ENCODE measurements around the gene SLFNL1.

Gene SLFNL1

DNA sequence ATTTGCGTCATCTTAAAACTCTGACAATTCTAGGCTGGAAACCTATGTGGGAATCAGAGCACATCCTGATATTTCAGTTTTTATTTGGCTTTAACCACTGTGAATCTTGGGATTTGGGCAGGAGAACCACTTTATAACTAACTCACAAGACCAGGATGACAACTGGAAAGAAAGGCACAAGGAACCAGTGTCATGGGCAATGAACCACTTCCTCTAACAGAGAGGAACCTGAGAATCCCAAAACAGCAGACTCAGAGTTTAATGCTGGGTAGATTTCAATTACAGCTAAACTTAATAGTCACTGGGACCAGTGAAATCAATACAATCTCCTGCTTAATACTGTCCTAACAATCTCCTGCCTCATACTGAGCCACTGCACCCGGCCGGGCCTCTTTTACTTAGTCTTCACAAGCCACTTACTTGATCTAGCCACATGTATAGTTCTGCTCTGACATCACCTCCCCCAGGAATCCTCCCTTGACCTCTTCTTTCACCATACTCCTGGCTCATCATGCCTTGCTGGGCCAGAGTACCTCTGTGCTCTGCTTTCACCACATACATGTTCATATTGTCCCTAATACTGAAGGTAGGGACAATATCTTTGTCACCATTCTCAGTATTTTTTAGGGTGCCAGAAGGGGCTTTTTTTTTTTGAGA lies 20.2 kb upstream of the SLFNL1 start:
- no peak overlapping the region for H3K4me2 ChIP-seq (ENCODE audit: low read length, poor library complexity, severe bottlenecking)
- H3K4ac ChIP-seq (ENCODE audit: low read depth in 1 of 2, low read length in 2 of 2) = no peak overlapping the region
- no peak overlapping the region for H3K27ac ChIP-seq (ENCODE audit: low read length, poor library complexity, severe bottlenecking)
- H2BK15ac ChIP-seq (ENCODE audit: low read depth, poor library complexity, severe bottlenecking) = no peak overlapping the region
- no peaks in the 10 kb centered on the region for H3K9me3 ChIP-seq (ENCODE audit: control insufficient read depth, low read length)
- no peak overlapping the region for H2AK5ac ChIP-seq (ENCODE audit: low read length, severe bottlenecking)
- no peak overlapping the region for H2AFZ ChIP-seq (ENCODE audit: low read depth, low read length)
- H3K79me1 ChIP-seq (replicated peaks; ENCODE audit: low read length, poor library complexity, severe bottlenecking) = no peaks in the 10 kb centered on the region
- H4K91ac ChIP-seq (ENCODE audit: low read length) = no peak overlapping the region
- no peak overlapping the region for H2BK5ac ChIP-seq (ENCODE audit: low read depth, low read length, poor library complexity, severe bottlenecking)
- H3K4me1 ChIP-seq (ENCODE audit: control insufficient read depth, insufficient read depth, low read depth, low read length) = peaks cover 4% of the 10 kb centered on the region
- no peak overlapping the region for H2BK120ac ChIP-seq (ENCODE audit: low read depth, low read length)
- H3K23ac ChIP-seq (ENCODE audit: low read length in 2 of 2) = no peak overlapping the region
- H3K18ac ChIP-seq (ENCODE audit: low read depth in 1 of 2, low read length in 2 of 2) = no peak overlapping the region
- H3K14ac ChIP-seq (ENCODE audit: low read length in 2 of 2) = no peak overlapping the region
- no peak overlapping the region for H2BK12ac ChIP-seq (ENCODE audit: low read length in 2 of 2)
- WGBS = 96% methylated on average over 3 of the region's 3 CpGs
- no peaks in the 10 kb centered on the region for H3K27me3 ChIP-seq (ENCODE audit: control insufficient read depth in 1 of 2, insufficient read depth in 1 of 2, low read length in 2 of 2)
- no peak overlapping the region for H4K8ac ChIP-seq (ENCODE audit: low read length)
- peaks cover 20 to 38% of the 10 kb centered on the region in 2 experiments for H3K36me3 ChIP-seq (ENCODE audit: control insufficient read depth in 1 of 2, insufficient read depth in 2 of 2, low read depth in 1 of 2, low read length in 2 of 2)
- H3K4me3 ChIP-seq (ENCODE audit: insufficient read depth in 1 of 2, low read depth in 1 of 2, low read length in 2 of 2) = no peak overlapping the region
- H3K9ac ChIP-seq (ENCODE audit: low read length) = no peak overlapping the region
- DNase-seq = peak; percentile 49

DNA sequence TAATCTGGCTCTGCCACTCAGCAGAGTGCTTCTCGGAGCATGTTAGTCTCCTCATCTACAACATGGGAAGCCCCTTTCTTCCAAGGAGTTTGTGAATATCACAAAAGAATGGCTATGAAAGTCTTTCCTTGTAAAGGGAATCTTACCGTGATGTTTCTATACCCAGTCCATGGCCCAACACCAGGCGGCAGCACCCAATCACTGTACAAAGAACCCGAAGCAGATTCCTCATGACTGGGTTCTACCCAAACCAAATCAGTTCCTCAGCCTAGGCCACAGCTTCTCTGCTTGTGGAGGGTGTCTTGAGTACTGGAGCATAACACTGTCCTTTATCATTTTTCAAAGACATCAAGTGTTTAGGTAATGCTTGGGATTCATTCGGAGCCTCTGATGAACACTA lies 16.6 kb upstream of the SLFNL1 start:
- Histone ChIP-seq H3K4me2 (ENCODE audit: low read length, poor library complexity, severe bottlenecking) (no peak overlapping the region), H2BK15ac (ENCODE audit: low read depth, poor library complexity, severe bottlenecking) (no peak overlapping the region), H3K23ac (ENCODE audit: low read length in 2 of 2) (no peak overlapping the region), H3K27me3 (ENCODE audit: control insufficient read depth in 1 of 2, insufficient read depth in 1 of 2, low read length in 2 of 2) (no peaks in the 10 kb centered on the region), H2BK12ac (ENCODE audit: low read length in 2 of 2) (no peak overlapping the region), H2AFZ (ENCODE audit: low read depth, low read length) (no peak overlapping the region), H3K4me1 (ENCODE audit: control insufficient read depth, insufficient read depth, low read depth, low read length) (peaks cover 4% of the 10 kb centered on the region), H3K27ac (ENCODE audit: low read length, poor library complexity, severe bottlenecking) (no peak overlapping the region), H3K14ac (ENCODE audit: low read length in 2 of 2) (no peak overlapping the region), H2AK5ac (ENCODE audit: low read length, severe bottlenecking) (no peak overlapping the region), H3K9ac (ENCODE audit: low read length) (no peak overlapping the region), H3K4ac (ENCODE audit: low read depth in 1 of 2, low read length in 2 of 2) (no peak overlapping the region), H2BK120ac (ENCODE audit: low read depth, low read length) (no peak overlapping the region), H4K8ac (ENCODE audit: low read length) (no peak overlapping the region), H3K18ac (ENCODE audit: low read depth in 1 of 2, low read length in 2 of 2) (no peak overlapping the region), H3K79me1 (replicated peaks; ENCODE audit: low read length, poor library complexity, severe bottlenecking) (no peaks in the 10 kb centered on the region), H3K4me3 (ENCODE audit: insufficient read depth in 1 of 2, low read depth in 1 of 2, low read length in 2 of 2) (no peak overlapping the region), H4K91ac (ENCODE audit: low read length) (no peak overlapping the region), H3K36me3 (ENCODE audit: control insufficient read depth in 1 of 2, insufficient read depth in 2 of 2, low read depth in 1 of 2, low read length in 2 of 2) (peaks cover 22 to 68% of the 10 kb centered on the region in 2 experiments), H2BK5ac (ENCODE audit: low read depth, low read length, poor library complexity, severe bottlenecking) (no peak overlapping the region), H3K9me3 (ENCODE audit: control insufficient read depth, low read length) (no peaks in the 10 kb centered on the region)
- 100% methylated on average over 2 of the region's 5 CpGs for WGBS
- DNase-seq = no peak

DNA sequence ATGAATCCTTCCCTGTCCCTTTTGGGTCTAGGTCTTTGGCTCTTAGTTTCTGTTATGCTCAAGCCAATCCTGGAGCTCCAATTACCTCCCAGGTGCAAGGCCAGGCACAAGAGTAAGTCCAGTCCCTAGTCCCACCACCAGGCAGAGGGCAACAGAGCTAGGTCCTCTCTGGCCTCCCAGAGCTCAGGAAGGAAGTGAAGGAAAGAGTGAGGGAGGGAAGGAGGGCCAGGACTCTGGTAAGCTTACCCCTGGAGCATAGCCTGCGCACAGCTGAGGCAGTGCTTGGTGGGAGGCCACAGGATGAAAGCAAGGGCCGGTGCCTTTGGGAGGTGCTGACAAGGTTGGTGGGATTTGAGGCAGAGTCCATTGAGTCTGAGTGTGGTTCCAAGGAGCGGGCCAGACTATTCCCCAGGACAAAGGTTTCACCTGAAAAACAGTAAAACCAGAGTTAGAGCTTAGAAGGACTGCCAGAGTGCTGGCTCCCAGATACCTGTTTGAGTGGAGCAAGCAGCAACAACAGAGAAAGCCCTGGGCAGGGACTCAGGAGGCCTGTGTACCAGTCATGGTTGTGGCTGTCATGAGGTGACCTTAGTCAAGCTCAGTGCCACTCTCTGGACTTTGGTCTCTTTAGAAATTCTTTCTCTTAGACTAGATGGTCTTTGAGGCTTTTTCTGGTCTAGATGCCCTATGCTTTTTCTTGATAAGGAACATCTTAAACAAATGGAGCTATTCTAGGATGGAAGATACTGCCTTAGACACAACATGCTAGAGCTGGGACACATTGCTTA lies 15.8 kb upstream of the SLFNL1 start:
- Histone ChIP-seq H2BK15ac (ENCODE audit: low read depth, poor library complexity, severe bottlenecking) (no peak overlapping the region), H3K27ac (ENCODE audit: low read length, poor library complexity, severe bottlenecking) (no peak overlapping the region), H3K4me3 (ENCODE audit: insufficient read depth in 1 of 2, low read depth in 1 of 2, low read length in 2 of 2) (no peak overlapping the region), H3K14ac (ENCODE audit: low read length in 2 of 2) (no peak overlapping the region), H3K27me3 (ENCODE audit: control insufficient read depth in 1 of 2, insufficient read depth in 1 of 2, low read length in 2 of 2) (no peaks in the 10 kb centered on the region), H3K9me3 (ENCODE audit: control insufficient read depth, low read length) (no peaks in the 10 kb centered on the region), H2AK5ac (ENCODE audit: low read length, severe bottlenecking) (no peak overlapping the region), H4K91ac (ENCODE audit: low read length) (no peak overlapping the region), H3K79me1 (replicated peaks; ENCODE audit: low read length, poor library complexity, severe bottlenecking) (no peaks in the 10 kb centered on the region), H3K9ac (ENCODE audit: low read length) (no peak overlapping the region), H2BK120ac (ENCODE audit: low read depth, low read length) (no peak overlapping the region), H2AFZ (ENCODE audit: low read depth, low read length) (no peak overlapping the region), H3K4ac (ENCODE audit: low read depth in 1 of 2, low read length in 2 of 2) (no peak overlapping the region), H3K18ac (ENCODE audit: low read depth in 1 of 2, low read length in 2 of 2) (no peak overlapping the region), H4K8ac (ENCODE audit: low read length) (no peak overlapping the region), H3K4me1 (ENCODE audit: control insufficient read depth, insufficient read depth, low read depth, low read length) (peaks cover 4% of the 10 kb centered on the region), H3K36me3 (ENCODE audit: control insufficient read depth in 1 of 2, insufficient read depth in 2 of 2, low read depth in 1 of 2, low read length in 2 of 2) (peaks cover 25 to 72% of the 10 kb centered on the region in 2 experiments), H2BK12ac (ENCODE audit: low read length in 2 of 2) (no peak overlapping the region), H3K4me2 (ENCODE audit: low read length, poor library complexity, severe bottlenecking) (no peak overlapping the region), H3K23ac (ENCODE audit: low read length in 2 of 2) (no peak overlapping the region), H2BK5ac (ENCODE audit: low read depth, low read length, poor library complexity, severe bottlenecking) (no peak overlapping the region)
- 97% methylated on average over 3 of the region's 3 CpGs for WGBS
- DNase-seq = no peak

DNA sequence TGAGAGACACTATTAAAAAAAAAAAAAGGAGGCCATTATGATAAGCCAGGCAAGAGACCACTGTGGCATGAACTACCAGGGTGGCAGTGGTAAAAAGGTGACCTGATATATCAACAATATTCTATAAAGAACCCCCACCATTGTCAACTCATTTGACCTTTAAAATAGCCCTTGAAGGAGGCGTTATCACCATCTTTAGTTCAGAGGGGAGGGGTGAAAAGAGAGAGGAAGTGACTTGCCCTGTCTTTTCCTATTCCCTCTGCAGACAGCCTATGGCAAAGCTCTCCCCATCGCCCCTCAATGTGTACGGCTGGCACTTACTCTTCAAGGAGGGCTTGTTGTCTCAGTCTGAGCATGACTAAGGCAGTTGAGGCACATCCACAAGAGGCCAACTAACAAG lies 11.7 kb upstream of the SLFNL1 start:
- H3K18ac ChIP-seq (ENCODE audit: low read depth in 1 of 2, low read length in 2 of 2) = no peak overlapping the region
- H3K9ac ChIP-seq (ENCODE audit: low read length) = no peak overlapping the region
- H2BK5ac ChIP-seq (ENCODE audit: low read depth, low read length, poor library complexity, severe bottlenecking) = no peak overlapping the region
- no peak overlapping the region for H4K91ac ChIP-seq (ENCODE audit: low read length)
- no peak overlapping the region for H2AFZ ChIP-seq (ENCODE audit: low read depth, low read length)
- no peak overlapping the region for H2BK120ac ChIP-seq (ENCODE audit: low read depth, low read length)
- no peak overlapping the region for H3K4me3 ChIP-seq (ENCODE audit: insufficient read depth in 1 of 2, low read depth in 1 of 2, low read length in 2 of 2)
- peaks cover 3% of the 10 kb centered on the region for H3K4me1 ChIP-seq (ENCODE audit: control insufficient read depth, insufficient read depth, low read depth, low read length)
- no peak overlapping the region for H2BK15ac ChIP-seq (ENCODE audit: low read depth, poor library complexity, severe bottlenecking)
- H3K9me3 ChIP-seq (ENCODE audit: control insufficient read depth, low read length) = no peaks in the 10 kb centered on the region
- H3K14ac ChIP-seq (ENCODE audit: low read length in 2 of 2) = no peak overlapping the region
- no peak overlapping the region for H3K27ac ChIP-seq (ENCODE audit: low read length, poor library complexity, severe bottlenecking)
- H2BK12ac ChIP-seq (ENCODE audit: low read length in 2 of 2) = no peak overlapping the region
- no peak overlapping the region for H3K4me2 ChIP-seq (ENCODE audit: low read length, poor library complexity, severe bottlenecking)
- peaks cover 34 to 75% of the 10 kb centered on the region in 2 experiments for H3K36me3 ChIP-seq (ENCODE audit: control insufficient read depth in 1 of 2, insufficient read depth in 2 of 2, low read depth in 1 of 2, low read length in 2 of 2)
- no peaks in the 10 kb centered on the region for H3K27me3 ChIP-seq (ENCODE audit: control insufficient read depth in 1 of 2, insufficient read depth in 1 of 2, low read length in 2 of 2)
- DNase-seq = no peak
- H2AK5ac ChIP-seq (ENCODE audit: low read length, severe bottlenecking) = no peak overlapping the region
- no peak overlapping the region for H3K23ac ChIP-seq (ENCODE audit: low read length in 2 of 2)
- H4K8ac ChIP-seq (ENCODE audit: low read length) = no peak overlapping the region
- WGBS = 100% methylated on average over 3 of the region's 3 CpGs
- no peaks in the 10 kb centered on the region for H3K79me1 ChIP-seq (replicated peaks; ENCODE audit: low read length, poor library complexity, severe bottlenecking)
- H3K4ac ChIP-seq (ENCODE audit: low read depth in 1 of 2, low read length in 2 of 2) = no peak overlapping the region

Data from mesenchymal stem cell (in vitro differentiated cells and primary cell).